Skin of body (tissue), 2 donors: ENCODE data around the gene RAC3. TPM values are rescaled to one million over a fixed set of nuclear protein-coding genes. Genes with fewer than 3 reads are reported as not detected.

Source experiments
- DNase-seq: peaks from one replicate; lab custom pipeline; 2025; lab: John Stamatoyannopoulos, UW
- total RNA-seq: library from RNA; depleted of rRNA; stranded (reverse); fragments of >200 nt; gene quantifications from one replicate; pipeline ENCODE4 v1.2.3, GENCODE V29; 2014

The RAC3 gene
- total RNA-seq, 1 donor from 2014 or later = 15.6 TPM

GRCh38 chr17:82054351-82055022 is 23.0 kb downstream of the RAC3 start:
- no peak for DNase-seq

- DNase-seq = no peak
Measured at GRCh38 chr17:82055023-82055964, 23.8 kb downstream of the RAC3 start.

DNA sequence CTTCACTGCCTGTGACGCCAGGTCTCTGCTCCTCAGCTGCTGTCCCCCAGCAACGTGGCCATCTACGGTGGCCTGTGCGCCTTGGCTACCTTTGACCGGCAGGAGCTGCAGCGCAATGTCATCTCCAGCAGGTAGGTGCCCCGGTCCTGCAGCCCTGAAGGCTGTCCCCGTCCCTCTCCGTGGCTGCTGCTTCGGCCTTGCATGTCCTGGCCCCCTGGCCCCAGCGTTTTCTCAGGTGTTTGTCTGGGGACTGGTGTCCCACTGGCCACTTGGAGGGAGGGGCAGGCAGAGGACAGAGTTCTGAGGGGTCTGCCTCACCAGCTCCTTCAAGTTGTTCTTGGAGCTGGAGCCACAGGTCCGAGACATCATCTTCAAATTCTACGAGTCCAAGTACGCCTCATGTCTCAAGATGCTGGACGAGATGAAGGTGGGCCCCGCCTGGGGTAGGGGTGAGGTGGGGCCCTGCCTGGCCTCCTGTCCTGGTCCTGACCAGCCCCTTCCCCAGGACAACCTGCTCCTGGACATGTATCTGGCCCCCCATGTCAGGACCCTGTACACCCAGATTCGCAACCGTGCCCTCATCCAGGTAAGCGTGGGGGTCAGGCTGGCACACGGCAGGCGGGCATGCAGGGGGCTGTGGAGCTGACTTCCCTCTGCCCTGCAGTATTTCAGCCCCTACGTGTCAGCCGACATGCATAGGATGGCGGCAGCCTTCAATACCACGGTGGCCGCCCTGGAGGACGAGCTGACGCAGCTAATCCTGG is 24.7 kb downstream of the RAC3 start:
- DNase-seq = no peak

DNA sequence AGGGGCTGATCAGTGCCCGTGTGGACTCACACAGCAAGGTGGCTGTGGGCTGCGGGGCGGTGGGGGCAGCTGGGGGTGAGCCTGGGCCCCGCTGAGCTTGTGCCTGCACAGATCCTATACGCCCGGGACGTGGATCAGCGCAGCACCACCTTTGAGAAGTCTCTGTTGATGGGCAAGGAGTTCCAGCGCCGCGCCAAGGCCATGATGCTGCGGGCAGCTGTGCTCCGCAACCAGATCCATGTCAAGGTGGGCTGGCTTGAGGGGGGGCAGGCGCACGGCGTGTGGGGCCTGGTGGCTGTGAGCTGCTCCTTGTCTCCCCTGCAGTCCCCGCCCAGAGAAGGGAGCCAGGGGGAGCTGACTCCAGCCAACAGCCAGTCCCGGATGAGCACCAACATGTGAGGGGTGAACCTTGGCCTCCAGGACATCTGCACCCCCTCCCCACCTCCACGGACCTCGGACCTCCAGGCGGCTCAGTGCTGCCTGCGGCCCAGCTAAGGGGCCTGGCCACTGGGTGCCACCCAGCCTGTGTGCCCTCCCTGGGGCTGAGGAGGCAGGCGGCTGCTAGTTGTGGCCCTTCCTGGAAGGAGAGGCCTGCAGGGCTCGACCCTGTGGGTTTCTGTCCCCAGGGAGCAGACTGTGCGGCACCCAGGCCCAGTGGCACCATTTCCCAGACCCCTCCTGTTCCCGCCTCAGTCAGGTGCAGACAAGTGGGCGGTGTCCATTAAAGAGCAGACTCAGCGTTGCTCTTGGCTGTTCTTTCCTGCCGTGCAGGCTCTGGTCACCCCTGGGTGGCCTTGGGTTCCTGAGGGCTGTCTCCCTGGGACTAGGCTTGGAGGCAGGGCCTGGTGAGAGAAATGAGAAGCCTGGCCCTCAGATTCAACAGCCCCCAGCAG is 25.5 kb downstream of the RAC3 start:
- DNase-seq = no peak

DNA sequence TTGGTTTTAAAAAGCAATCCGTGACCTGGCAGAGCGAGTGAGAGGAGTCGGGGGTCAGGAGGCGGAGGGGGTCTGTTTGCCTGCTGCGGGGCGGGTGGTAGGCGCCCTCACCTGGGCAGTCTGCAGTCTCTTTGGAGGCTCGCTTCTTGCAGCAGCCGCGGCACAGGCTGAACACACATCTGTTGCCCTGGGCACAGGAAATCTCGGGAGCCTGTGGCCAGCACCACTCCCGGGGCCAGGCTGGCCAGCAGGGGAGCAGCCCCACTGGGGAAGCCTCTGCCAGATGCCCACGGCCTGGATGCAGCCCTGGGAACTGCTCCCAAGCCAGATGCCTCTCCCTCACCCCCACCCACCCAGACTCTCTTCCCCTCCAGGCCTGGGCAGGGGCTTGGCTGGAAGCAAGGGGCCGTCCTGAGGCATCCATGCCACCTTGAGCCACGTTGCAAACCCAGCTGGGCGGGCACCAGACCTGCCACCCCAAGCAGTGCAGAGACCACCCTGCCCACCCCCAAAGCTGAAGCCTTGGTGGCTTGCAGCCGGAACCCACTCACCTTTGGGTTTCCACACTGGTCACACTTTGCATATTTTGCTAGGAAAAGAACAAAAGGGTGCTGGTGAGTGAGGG is 26.9 kb downstream of the RAC3 start:
- DNase-seq = no peak

DNA sequence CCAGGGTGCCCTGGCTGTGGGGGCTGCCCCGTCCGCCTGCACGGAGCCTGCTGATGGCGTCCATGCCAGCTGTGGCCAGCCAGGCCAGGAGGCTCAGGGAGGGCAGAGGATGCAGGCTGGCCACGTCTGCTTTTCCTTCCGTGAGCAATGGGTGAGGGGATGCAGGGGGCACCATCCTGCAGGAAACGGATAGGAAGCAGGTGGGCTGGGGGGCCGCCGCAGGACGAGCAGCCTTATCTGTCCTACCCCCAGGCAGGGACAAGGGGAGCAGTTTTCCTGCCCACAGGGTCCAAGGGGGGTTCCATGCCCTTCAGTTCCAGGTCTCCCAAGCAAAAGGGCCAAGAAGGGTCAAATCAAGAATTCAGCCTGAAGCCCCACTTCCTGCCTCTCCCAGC is 27.4 kb downstream of the RAC3 start:
- DNase-seq = no peak

- DNase-seq = no peak
Measured at GRCh38 chr17:82059272-82060000, 28.0 kb downstream of the RAC3 start.

- no peak for DNase-seq
Measured at GRCh38 chr17:82060001-82060380, 28.5 kb downstream of the RAC3 start.

GRCh38 chr17:82060614-82061013 is 29.1 kb downstream of the RAC3 start:
- DNase-seq = no peak

DNA sequence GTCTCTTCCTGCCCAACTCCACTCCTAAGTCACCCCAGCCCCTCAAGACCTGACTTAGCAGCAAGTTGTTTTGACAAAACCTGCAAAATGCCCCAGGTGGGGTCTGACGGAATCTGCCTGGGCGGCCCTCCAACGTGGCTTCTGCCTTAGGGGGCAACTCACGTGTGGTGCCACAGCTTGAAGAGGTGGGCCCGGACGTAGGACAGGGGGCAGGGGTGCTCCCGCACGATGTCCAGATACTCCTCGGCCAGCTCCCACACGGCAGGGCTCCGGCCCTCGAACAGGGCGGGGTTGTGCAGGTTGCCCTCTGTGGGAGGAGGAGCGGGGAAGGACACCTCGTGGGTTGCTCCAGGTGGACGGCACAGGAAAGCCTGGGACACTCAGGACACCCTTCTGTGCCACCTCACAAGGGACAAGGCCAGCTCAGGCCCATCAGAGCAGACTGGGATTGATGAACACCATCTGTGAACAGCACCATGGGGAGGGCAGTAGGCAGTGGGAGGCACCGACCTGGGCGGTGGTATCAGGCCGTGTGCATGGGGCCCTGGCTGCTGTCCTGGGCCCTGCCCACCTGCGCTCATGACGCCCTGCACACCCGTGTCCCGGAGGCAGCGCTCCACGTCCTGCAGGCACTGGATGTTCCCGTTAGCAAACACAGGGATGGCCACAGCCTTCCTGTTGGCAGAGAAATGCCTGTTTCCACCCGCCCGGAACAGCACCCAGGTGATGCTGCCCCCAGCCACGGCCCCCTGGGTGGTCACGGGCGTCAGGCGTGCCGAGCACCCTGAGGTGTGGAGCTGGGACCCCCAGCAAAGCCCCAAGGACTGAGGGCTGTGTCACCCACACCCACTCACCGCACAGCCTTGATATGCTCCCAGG is 29.8 kb downstream of the RAC3 start:
- DNase-seq = no peak

- DNase-seq = no peak
Measured at GRCh38 chr17:82062076-82062983, 30.9 kb downstream of the RAC3 start.

DNA sequence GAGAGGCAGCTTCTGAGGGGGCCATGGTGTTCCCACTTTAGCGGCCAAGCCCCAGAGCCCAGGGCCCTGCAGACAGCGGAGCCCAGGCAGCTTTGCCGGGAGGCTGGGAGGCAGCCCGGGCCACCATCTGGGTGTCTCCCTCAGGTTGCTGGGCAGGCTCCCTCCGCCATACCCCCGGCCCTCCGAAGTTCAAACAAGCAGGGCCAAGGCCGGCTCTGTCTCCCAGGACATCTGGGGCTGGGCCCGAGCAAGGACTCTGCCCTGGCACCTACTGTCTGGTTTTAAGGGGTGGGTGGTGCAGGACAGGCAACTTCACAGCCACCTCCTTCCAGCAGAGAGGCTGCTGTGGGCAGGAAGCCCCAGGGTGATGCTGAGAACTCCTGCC is 31.5 kb downstream of the RAC3 start:
- no peak for DNase-seq

GRCh38 chr17:82063424-82064415 is 32.2 kb downstream of the RAC3 start:
- DNase-seq = no peak

GRCh38 chr17:82064433-82065192 is 33.1 kb downstream of the RAC3 start:
- no peak for DNase-seq

DNA sequence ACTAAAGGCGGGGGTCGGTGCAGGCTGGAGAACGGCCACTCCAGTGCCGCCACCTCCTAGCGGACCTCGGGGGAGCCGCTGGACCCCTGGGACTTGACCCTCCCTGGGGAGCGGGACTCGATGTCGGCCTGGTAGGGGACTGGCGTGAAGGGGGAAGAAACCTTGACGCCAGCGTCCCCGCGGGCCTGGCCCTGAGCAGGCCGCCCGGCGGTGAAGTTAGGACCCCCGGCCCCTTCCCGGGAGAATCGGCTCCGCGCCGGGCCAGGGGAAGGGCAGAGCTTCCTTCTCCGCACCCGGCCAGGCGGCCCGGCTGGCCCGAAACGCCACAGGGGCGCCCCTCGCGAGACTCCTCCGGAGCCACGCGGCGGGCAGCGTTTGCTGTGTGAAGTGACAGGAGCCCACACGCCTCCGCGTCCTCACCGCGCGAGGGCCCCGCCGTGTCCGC is 33.7 kb downstream of the RAC3 start:
- no peak for DNase-seq
